K562 (cell line): ENCODE results near the gene WDCP. TPM values are rescaled to one million over a fixed set of nuclear protein-coding genes. Genes with fewer than 3 reads are reported as not detected.

Source experiments
- AFF1 ChIP-seq, 2 experiments: fragments of 450-650 bp; IDR thresholded peaks; 2 replicates each; pipeline ENCODE4 v1.6.1; 2018; ENCODE audit warnings: mild to moderate bottlenecking in 2 of 2, low read depth in 1 of 2; ENCODE audit not compliant: partially characterized antibody in 2 of 2
- BHLHE40 ChIP-seq: IDR thresholded peaks from 2 replicates; pipeline ENCODE4 v1.6.1; 2011; ENCODE audit warnings: low read length, improper control_type of control experiment
- DIDO1 ChIP-seq: fragments of 450-650 bp; IDR thresholded peaks from 2 replicates; pipeline ENCODE4 v1.6.1; 2016; ENCODE audit warnings: low read depth, missing biosample characterization, missing genetic modification characterization
- FOXA3 ChIP-seq, 2 experiments: fragments of 450-650 bp in 1 of 2; sonication (generic) in 1 of 2; formaldehyde crosslinking; IDR thresholded peaks in 1 of 2; conservative IDR thresholded peaks in 1 of 2; 2 replicates each; pipeline versions ENCODE4 v1.4.0 to v1.8.0; 2020 to 2022; ENCODE audit warnings: mild to moderate bottlenecking in 2 of 2, missing genetic modification reagents in 1 of 2
- FOXK1 ChIP-seq: sonication (generic); formaldehyde crosslinking; IDR thresholded peaks from 2 replicates; pipeline ENCODE4 v1.8.0; 2022; ENCODE audit warnings: missing genetic modification reagents, mild to moderate bottlenecking, borderline replicate concordance
- MEIS2 ChIP-seq: fragments of 450-650 bp; IDR thresholded peaks from 2 replicates; pipeline ENCODE4 v1.6.1; 2014; ENCODE audit warnings: mild to moderate bottlenecking; ENCODE audit not compliant: partially characterized antibody
- MITF ChIP-seq: IDR thresholded peaks from 2 replicates; pipeline ENCODE4 v1.6.1; 2014; ENCODE audit warnings: antibody characterized with exemption
- PCBP2 ChIP-seq: fragments of 200-400 bp; formaldehyde crosslinking; IDR thresholded peaks from 2 replicates; pipeline ENCODE4 v1.6.1; 2018; ENCODE audit warnings: low read length, low read depth, mild to moderate bottlenecking, moderate library complexity; ENCODE audit not compliant: poor library complexity, severe bottlenecking
- PRPF4 ChIP-seq: fragments of 200-400 bp; formaldehyde crosslinking; IDR thresholded peaks from one replicate; pipeline ENCODE4 v1.6.1; 2017; ENCODE audit warnings: low read length, low read depth, mild to moderate bottlenecking; ENCODE audit not compliant: insufficient read depth, poor library complexity, severe bottlenecking
- SMARCB1 ChIP-seq: IDR thresholded peaks from 2 replicates; pipeline ENCODE4 v1.6.1; 2011; ENCODE audit warnings: improper control_type of control experiment, low read depth; ENCODE audit not compliant: insufficient read length
- TAF1 ChIP-seq: IDR thresholded peaks from 2 replicates; pipeline ENCODE4 v1.6.1; 2011; ENCODE audit warnings: mild to moderate bottlenecking, low read length, moderate library complexity; ENCODE audit not compliant: insufficient read depth, control insufficient read depth, severe bottlenecking; ENCODE audit errors: extremely low read depth
- THRA ChIP-seq: fragments of 450-650 bp; IDR thresholded peaks from 2 replicates; pipeline ENCODE4 v1.6.1; 2017; ENCODE audit warnings: mild to moderate bottlenecking, moderate library complexity
- ZBED1 ChIP-seq: IDR thresholded peaks from 2 replicates; pipeline ENCODE4 v1.6.1; 2014
- ZNF12 ChIP-seq: sonication (generic); formaldehyde crosslinking; IDR thresholded peaks from 2 replicates; pipeline ENCODE4 v1.4.0; 2020; ENCODE audit warnings: mild to moderate bottlenecking, missing genetic modification reagents
- ZNF124 ChIP-seq: sonication (generic); formaldehyde crosslinking; IDR thresholded peaks from 2 replicates; pipeline ENCODE4 v1.8.1; 2022; ENCODE audit warnings: missing genetic modification reagents
- ZNF217 ChIP-seq: sonication (generic); formaldehyde crosslinking; IDR thresholded peaks from 2 replicates; pipeline ENCODE4 v1.8.0; 2022; ENCODE audit warnings: mild to moderate bottlenecking, missing genetic modification reagents
- ZNF274 ChIP-seq: IDR thresholded peaks from 2 replicates; pipeline ENCODE4 v1.6.1; 2011; ENCODE audit warnings: low read depth, mild to moderate bottlenecking, low read length, moderate library complexity, borderline replicate concordance
- ZNF3 ChIP-seq: fragments of 250-450 bp; sonication (Bioruptor Pico); IDR thresholded peaks from 2 replicates; pipeline ENCODE4 v1.5.0; 2021; ENCODE audit warnings: mild to moderate bottlenecking, moderate library complexity
- ZNF444 ChIP-seq: fragments of 250-450 bp; sonication (Bioruptor Pico); IDR thresholded peaks from 2 replicates; pipeline ENCODE4 v1.4.0; 2020; ENCODE audit warnings: mild to moderate bottlenecking, moderate library complexity
- ZNF507 ChIP-seq: conservative IDR thresholded peaks from 2 replicates; pipeline ENCODE4 v1.6.1; 2017; ENCODE audit warnings: missing genetic modification characterization, missing compliant biosample characterization
- ZNF695 ChIP-seq: fragments of 450-650 bp; formaldehyde crosslinking; IDR thresholded peaks from 2 replicates; pipeline ENCODE4 v1.4.0; 2020; ENCODE audit warnings: mild to moderate bottlenecking, moderate library complexity
- polyA plus RNA-seq, 8 experiments: library from polyadenylated mRNA; depleted of rRNA in 4 of 8; stranded (reverse) in 5 of 8; unstranded in 3 of 8; fragments of >200 nt; fragmentation: Nextera tagmentation in 2 of 8; fragmentation: Illumina TruSeq in 1 of 8; extraction: Ambion mirVana in 2 of 8; extraction: Trizol in 1 of 8; gene quantifications; 2 replicates each; pipeline versions ENCODE4 v1.2.1 to v1.2.3, GENCODE V29; 2011 to 2014; ENCODE audit warnings: inconsistent platforms in 1 of 8, missing spikeins in 1 of 8
- total RNA-seq, 7 experiments: library from RNA; depleted of rRNA in 6 of 7; stranded (reverse); fragments of >200 nt in 6 of 7; fragmentation: Illumina TruSeq in 2 of 7; extraction: Trizol in 2 of 7; gene quantifications; 2 replicates each; pipeline versions ENCODE4 v1.2.1 to v1.2.3, GENCODE V29; 2011 to 2021; ENCODE audit warnings: low replicate concordance in 1 of 7

WDCP gene
- total and polyA plus RNA-seq, 9 of the 15 experiments (the other 6 are each of a cell fraction or from before 2014, with no cell fraction given) = 10.1 to 41.4 (median 21.8) TPM

- TF ChIP-seq PCBP2 (no peak), DIDO1 (tag) (peak; percentile 73; the same call in 1 of the 2 replicates), ZNF274 (no peak), MEIS2 (no peak), ZNF507 (tag) (no peak), ZNF12 (CRISPR knock-in tag) (peak; percentile 23; the same call in 1 of the 2 replicates), TAF1 (peak; percentile 75), ZNF124 (CRISPR knock-in tag) (no peak), AFF1 (IDR thresholded peaks at IDR 0.05; ENCODE audit: low read depth in 1 of 2, partially characterized antibody in 2 of 2) (no peak), ZBED1 (no peak), THRA (no peak), FOXK1 (no peak), SMARCB1 (no peak), PRPF4 (no peak), ZNF444 (CRISPR knock-in tag) (no peak), MITF (peak; percentile 52), ZNF217 (CRISPR knock-in tag) (no peak), ZNF3 (CRISPR knock-in tag) (no peak), BHLHE40 (no peak; the same call in 1 of the 2 replicates), FOXA3 (CRISPR knock-in tag; conservative IDR thresholded peaks at IDR 0.05 in 1 of 2, IDR thresholded peaks at IDR 0.05 in 1 of 2) (peak in 1 of 2 experiments; percentile 80; a peak in 1 of 4 replicates), ZNF695 (CRISPR knock-in tag) (no peak)
Observed at GRCh38 chr2:24084386-24085199, 37.4 kb upstream of the WDCP start, which contains the start of gene TP53I3 (continued).
